ENCODE data around the gene SP3. TPM values are rescaled to one million over a fixed set of nuclear protein-coding genes. Genes with fewer than 3 reads are reported as not detected.

Gene SP3
- polyA plus RNA-seq, 1 experiment = 71.8 TPM

- no peak for DNase-seq (ENCODE audit: low read depth, low spot score)
- POLR2A ChIA-PET = no interaction called here
- Histone ChIP-seq H3K4me3 (ENCODE audit: low read depth, low read length) (no peak overlapping the region), H3K27ac (ENCODE audit: low read depth, low read length) (no peak overlapping the region), H3K27me3 (ENCODE audit: control insufficient read depth, insufficient read depth, low read length) (no peaks in the 10 kb centered on the region), H3K9me3 (ENCODE audit: control insufficient read depth, insufficient read depth, low read length) (no peaks in the 10 kb centered on the region)
- CTCF ChIA-PET = no interaction called here
- TF ChIP-seq, protein P1, sequence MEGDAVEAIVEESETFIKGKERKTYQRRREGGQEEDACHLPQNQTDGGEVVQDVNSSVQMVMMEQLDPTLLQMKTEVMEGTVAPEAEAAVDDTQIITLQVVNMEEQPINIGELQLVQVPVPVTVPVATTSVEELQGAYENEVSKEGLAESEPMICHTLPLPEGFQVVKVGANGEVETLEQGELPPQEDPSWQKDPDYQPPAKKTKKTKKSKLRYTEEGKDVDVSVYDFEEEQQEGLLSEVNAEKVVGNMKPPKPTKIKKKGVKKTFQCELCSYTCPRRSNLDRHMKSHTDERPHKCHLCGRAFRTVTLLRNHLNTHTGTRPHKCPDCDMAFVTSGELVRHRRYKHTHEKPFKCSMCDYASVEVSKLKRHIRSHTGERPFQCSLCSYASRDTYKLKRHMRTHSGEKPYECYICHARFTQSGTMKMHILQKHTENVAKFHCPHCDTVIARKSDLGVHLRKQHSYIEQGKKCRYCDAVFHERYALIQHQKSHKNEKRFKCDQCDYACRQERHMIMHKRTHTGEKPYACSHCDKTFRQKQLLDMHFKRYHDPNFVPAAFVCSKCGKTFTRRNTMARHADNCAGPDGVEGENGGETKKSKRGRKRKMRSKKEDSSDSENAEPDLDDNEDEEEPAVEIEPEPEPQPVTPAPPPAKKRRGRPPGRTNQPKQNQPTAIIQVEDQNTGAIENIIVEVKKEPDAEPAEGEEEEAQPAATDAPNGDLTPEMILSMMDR (IDR thresholded peaks at IDR 0.05; ENCODE audit: low read depth, low read length) = no peak
Observed at GRCh38 chr2:173926875-173927274, 38.3 kb downstream of the SP3 start.

- POLR2A ChIA-PET = no interaction called here
- Histone ChIP-seq H3K27ac (ENCODE audit: low read depth, low read length) (no peak overlapping the region), H3K27me3 (ENCODE audit: control insufficient read depth, insufficient read depth, low read length) (no peaks in the 10 kb centered on the region), H3K9me3 (ENCODE audit: control insufficient read depth, insufficient read depth, low read length) (no peaks in the 10 kb centered on the region), H3K4me3 (ENCODE audit: low read depth, low read length) (no peak overlapping the region)
- no peak for DNase-seq (ENCODE audit: low read depth, low spot score)
- CTCF ChIA-PET = no interaction called here
- TF ChIP-seq, protein P1 (IDR thresholded peaks at IDR 0.05; ENCODE audit: low read depth, low read length) = no peak
Observed at GRCh38 chr2:173924285-173924684, 40.9 kb downstream of the SP3 start.

DNA sequence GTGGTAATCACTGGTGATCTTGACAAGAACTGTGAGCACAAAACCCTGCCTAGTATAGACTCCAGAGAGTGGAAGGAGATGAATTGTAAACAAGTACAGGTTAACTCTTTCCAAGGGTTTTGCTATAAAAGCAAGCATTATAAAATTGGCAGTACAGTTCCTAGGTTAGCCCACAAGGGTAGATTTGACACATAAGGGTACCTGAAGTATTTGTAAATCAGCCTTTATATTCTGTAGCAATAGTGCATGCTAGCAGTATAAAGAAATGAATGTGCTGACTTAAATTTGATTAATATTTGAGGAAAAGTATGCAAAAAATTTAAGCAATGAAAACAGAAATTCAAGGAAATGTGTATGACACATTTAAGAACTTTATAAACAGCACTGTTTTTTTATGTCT is 42.4 kb downstream of the SP3 start:
- Histone ChIP-seq H3K27me3 (ENCODE audit: control insufficient read depth, insufficient read depth, low read length) (no peaks in the 10 kb centered on the region), H3K4me3 (ENCODE audit: low read depth, low read length) (no peak overlapping the region), H3K27ac (ENCODE audit: low read depth, low read length) (no peak overlapping the region), H3K9me3 (ENCODE audit: control insufficient read depth, insufficient read depth, low read length) (no peaks in the 10 kb centered on the region)
- ChIA-PET POLR2A (no interaction called here), CTCF (interaction anchor here (1.2 kb wide), 1 partner anchor 418 kb away, joined by 3 read pairs; no protein-coding TSS in a partner anchor)
- no peak for DNase-seq (ENCODE audit: low read depth, low spot score)
- TF ChIP-seq, protein P1 (IDR thresholded peaks at IDR 0.05; ENCODE audit: low read depth, low read length) = peak; percentile 14; the same call in 1 of the 2 replicates

DNA sequence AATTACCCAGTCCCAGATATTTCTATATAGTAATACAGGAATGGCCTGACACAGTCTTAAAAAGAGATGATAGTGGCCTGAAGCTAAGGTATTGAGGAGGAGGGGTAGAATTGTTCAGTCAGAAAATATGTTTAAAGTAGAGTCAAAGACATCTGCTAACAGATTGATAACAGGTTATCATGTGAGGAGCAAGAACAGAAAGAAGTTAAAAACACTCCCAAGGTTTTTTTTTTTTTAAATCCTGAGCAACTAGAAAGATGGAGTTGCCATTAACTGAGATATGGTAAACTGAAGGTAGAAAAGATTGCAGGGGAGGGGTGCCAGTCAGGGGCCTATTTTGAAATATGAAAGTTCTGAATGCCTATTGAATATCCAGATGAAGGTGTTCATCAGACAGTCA is 43.1 kb downstream of the SP3 start:
- no peak for DNase-seq (ENCODE audit: low read depth, low spot score)
- Histone ChIP-seq H3K27ac (ENCODE audit: low read depth, low read length) (no peak overlapping the region), H3K9me3 (ENCODE audit: control insufficient read depth, insufficient read depth, low read length) (no peaks in the 10 kb centered on the region), H3K27me3 (ENCODE audit: control insufficient read depth, insufficient read depth, low read length) (no peaks in the 10 kb centered on the region), H3K4me3 (ENCODE audit: low read depth, low read length) (no peak overlapping the region)
- TF ChIP-seq, protein P1 (IDR thresholded peaks at IDR 0.05; ENCODE audit: low read depth, low read length) = no peak
- POLR2A ChIA-PET = interaction anchor here (1.0 kb wide), 1 partner anchor 42 kb away, joined by 4 read pairs; no protein-coding TSS in a partner anchor
- CTCF ChIA-PET = no interaction called here

DNA sequence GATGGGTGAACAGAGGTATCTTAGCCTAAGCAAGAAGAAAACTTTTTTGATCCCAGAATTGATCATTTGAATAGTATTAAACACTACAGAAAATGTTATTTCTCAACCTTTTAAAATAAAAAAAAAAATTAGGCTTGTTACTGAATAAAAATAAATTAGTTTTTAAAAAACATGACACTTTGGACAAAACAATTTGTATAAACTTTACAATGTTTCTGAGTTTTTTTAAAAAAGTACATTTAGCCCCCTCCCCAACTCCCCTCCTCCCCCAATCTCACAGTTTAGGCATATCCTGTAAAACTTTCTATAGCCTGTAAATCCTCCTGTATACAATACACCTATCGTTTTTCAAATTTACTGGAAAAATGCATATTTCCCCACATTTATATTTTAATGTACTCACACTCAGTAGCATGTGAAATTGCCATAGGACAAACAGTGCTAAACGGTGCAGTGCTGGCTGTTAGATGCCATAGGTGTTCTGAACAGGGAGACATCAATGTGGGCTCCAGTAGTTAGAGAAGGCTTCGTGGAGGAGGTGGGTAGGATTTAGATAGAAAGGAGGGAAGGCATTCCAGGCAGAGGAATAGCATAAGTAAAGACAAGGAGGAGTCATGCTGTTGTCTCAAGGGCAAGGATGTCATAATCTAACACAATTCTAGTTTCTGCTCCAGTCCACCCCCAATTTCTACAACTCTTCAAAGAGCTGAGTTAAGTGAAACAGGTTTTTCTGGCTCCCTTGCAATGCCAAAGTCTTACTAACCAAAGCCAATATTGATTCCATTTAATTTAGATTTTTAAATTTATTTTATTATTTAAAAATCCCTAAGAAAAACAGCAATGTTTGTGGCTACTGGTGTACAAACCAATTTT is 50.9 kb downstream of the SP3 start:
- Histone ChIP-seq H3K27ac (ENCODE audit: low read depth, low read length) (no peak overlapping the region), H3K27me3 (ENCODE audit: control insufficient read depth, insufficient read depth, low read length) (no peaks in the 10 kb centered on the region), H3K9me3 (ENCODE audit: control insufficient read depth, insufficient read depth, low read length) (no peaks in the 10 kb centered on the region), H3K4me3 (ENCODE audit: low read depth, low read length) (no peak overlapping the region)
- TF ChIP-seq, protein P1 (IDR thresholded peaks at IDR 0.05; ENCODE audit: low read depth, low read length) = no peak
- no peak for DNase-seq (ENCODE audit: low read depth, low spot score)
- CTCF ChIA-PET = interaction anchor here (0.7 kb wide), 1 partner anchor 427 kb away, joined by 3 read pairs; no protein-coding TSS in a partner anchor
- POLR2A ChIA-PET = no interaction called here
